Measurements from ENCODE around the gene NPM1. TPM values are rescaled to one million over a fixed set of nuclear protein-coding genes. Genes with fewer than 3 reads are reported as not detected.

NPM1 gene
- total and polyA plus RNA-seq, 7 donors, result 452 to 2,554 (median 635) TPM

DNA sequence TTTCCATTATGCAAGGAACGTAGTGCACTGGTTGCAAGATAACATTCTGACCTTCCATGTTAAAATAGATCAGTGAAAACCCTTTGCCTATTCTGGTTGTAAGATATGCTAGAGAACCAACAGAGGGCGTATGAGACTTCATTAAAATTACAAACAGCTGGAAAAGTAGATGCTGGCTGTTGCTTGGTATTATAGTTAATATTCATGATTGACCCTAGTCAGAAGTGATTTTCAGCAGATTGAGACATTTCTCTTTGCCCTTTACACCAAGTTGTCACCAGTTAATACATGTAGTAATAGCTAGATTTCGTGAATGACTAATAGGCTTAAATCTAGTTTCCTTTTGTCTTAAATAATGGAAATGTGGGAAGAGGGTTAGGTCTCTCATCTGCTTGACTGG is 18.0 kb downstream of the NPM1 start:
- Histone ChIP-seq H3K27ac (no peak overlapping the region), H3K4me3 (no peak overlapping the region), H3K9me3 (no peaks in the 10 kb centered on the region), H3K36me3 (ENCODE audit: insufficient read depth in 1 of 2, low read depth in 1 of 2) (peaks cover 23 to 81% of the 10 kb centered on the region in 2 donors), H3K4me1 (no peaks in the 10 kb centered on the region), H3K27me3 (ENCODE audit: insufficient read depth in 3 of 3, low read length in 2 of 3) (no peaks in the 10 kb centered on the region)
- WGBS, 3 donors, result 67 to 85% (median 69%) methylated on average over 3 of the region's 3 CpGs
- ATAC-seq (no peak), DNase-seq (no peak)
- TF ChIP-seq CTCF (IDR thresholded peaks at IDR 0.05), result no peak
- intact Hi-C loops (cut with DNase I), result no loop called here

GRCh38 chr5:171407234-171407633 is 19.6 kb downstream of the NPM1 start:
- intact Hi-C loops (cut with DNase I), result no loop called here

GRCh38 chr5:171409164-171410136 is 21.8 kb downstream of the NPM1 start:
- ATAC-seq (no peak), DNase-seq (no peak)
- Histone ChIP-seq H3K27ac (no peak overlapping the region), H3K27me3 (ENCODE audit: insufficient read depth in 3 of 3, low read length in 2 of 3) (no peaks in the 10 kb centered on the region), H3K4me1 (no peaks in the 10 kb centered on the region), H3K36me3 (ENCODE audit: insufficient read depth in 1 of 2, low read depth in 1 of 2) (peaks cover 21 to 92% of the 10 kb centered on the region in 2 donors), H3K4me3 (no peak overlapping the region), H3K9me3 (no peaks in the 10 kb centered on the region)
- 93 to 95% (median 94%) methylated on average over 8 of the region's 8 CpGs for WGBS, 3 donors
- no peak for TF ChIP-seq CTCF (IDR thresholded peaks at IDR 0.05)
- intact Hi-C loops (cut with DNase I), result no loop called here

More at GRCh38 chr5:171407234-171407633, 19.6 kb downstream of the NPM1 start:
- no peak for ATAC-seq
- Histone ChIP-seq H3K9me3 (no peaks in the 10 kb centered on the region), H3K27ac (no peak overlapping the region), H3K4me3 (no peak overlapping the region), H3K27me3 (ENCODE audit: insufficient read depth in 3 of 3, low read length in 2 of 3) (no peaks in the 10 kb centered on the region), H3K36me3 (ENCODE audit: insufficient read depth in 1 of 2, low read depth in 1 of 2) (peaks cover 14 to 81% of the 10 kb centered on the region in 2 donors), H3K4me1 (no peaks in the 10 kb centered on the region)
- WGBS, 3 donors, result 79 to 84% (median 83%) methylated on average over 4 of the region's 4 CpGs
- no peak for DNase-seq
- no peak for TF ChIP-seq CTCF (IDR thresholded peaks at IDR 0.05)

DNA sequence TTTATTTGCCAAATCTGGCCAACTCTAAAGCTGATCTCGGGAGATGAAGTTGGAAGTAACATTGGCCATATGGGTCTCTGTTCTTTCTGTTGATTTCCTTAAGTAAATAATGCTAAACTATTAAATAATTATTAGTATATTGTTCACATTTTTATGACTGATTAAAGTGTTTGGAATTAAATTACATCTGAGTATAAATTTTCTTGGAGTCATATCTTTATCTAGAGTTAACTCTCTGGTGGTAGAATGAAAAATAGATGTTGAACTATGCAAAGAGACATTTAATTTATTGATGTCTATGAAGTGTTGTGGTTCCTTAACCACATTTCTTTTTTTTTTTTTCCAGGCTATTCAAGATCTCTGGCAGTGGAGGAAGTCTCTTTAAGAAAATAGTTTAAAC is 22.5 kb downstream of the NPM1 start:
- intact Hi-C loops (cut with DNase I), result no loop called here
- no peaks in the 10 kb centered on the region for H3K4me1 ChIP-seq
- DNase-seq, result no peak
- peaks cover 18 to 86% of the 10 kb centered on the region in 2 donors for H3K36me3 ChIP-seq (ENCODE audit: insufficient read depth in 1 of 2, low read depth in 1 of 2)
- no peak for TF ChIP-seq CTCF (IDR thresholded peaks at IDR 0.05)
- ATAC-seq, result no peak
- WGBS, 3 donors, result 0 to 39% (median 33%) methylated on average over 1 of the region's 1 CpG
- H3K4me3 ChIP-seq, result no peak overlapping the region
- H3K27ac ChIP-seq, result no peak overlapping the region
- H3K27me3 ChIP-seq (ENCODE audit: insufficient read depth in 3 of 3, low read length in 2 of 3), result no peaks in the 10 kb centered on the region
- no peaks in the 10 kb centered on the region for H3K9me3 ChIP-seq
